ENCODE data around the gene TARS1. TPM values are rescaled to one million over a fixed set of nuclear protein-coding genes. Genes with fewer than 3 reads are reported as not detected.

The TARS1 gene
- polyA plus RNA-seq, result 66.5 TPM

DNA sequence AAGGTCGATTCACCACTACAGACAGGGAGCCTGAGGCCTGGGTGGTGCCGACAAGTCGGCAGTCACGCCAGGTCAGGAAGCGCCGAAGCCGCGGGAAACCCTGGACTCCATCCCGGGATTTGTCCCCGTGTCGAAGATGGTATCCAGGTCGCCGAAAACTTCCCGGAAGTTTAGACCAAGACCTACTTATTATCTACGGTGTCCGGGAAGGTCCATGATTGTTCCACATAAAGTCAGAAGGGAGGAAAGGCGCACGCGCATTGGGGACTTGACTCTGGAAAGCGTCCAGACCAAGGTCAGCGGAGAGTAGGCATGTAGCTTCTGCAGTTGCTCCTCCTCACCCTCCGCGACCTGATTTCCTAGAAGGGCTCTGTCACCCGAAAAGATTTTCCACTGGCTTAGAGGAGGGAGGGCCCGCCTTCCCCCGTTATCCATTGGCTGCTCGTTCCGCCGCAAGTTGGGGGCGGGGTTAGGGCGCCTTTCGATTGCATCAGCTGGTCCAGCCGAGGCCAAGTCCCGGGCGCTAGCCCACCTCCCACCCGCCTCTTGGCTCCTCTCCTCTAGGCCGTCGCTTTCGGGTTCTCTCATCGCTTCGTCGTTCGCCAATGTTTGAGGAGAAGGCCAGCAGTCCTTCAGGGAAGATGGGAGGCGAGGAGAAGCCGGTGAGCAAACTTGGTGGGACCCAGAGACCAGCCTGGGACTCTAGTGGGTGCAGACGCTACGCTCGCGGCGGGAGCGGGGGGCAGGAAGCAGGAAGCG lies at the start of gene TARS1:
Gene TARS1, plus strand, starts transcription at position 484 of the 759 bp plus-strand sequence. Its CDS starts 122 bp downstream, at position 606.
- peaks cover 10 to 21% (median 10%) of the 10 kb centered on the region in 3 donors for H3K4me1 Mint-ChIP-seq

DNA sequence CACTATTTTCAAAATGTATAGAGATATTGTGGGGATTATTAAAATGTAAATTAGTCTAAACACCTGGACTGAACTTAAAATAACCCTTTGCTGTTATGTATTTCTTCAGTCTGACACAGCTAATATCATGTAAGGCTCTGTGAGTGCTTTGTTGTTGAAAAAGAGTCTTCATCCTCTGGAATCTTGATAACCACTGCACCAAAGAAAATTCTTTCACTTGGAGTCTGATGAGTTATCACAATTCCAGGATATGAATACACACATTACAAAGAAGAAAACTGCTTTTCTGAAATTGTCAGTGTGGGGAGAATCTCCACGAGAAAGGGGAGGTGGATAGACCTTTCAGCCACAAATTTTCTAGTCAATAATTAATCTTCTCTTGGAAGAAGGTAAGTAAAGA lies 42.3 kb upstream of the TARS1 start:
- Mint-ChIP-seq H3K9me3 (peaks cover 0 to 2% (median 0%) of the 10 kb centered on the region in 3 donors), H3K4me3 (no peak overlapping the region), H3K27ac (no peak overlapping the region), H3K4me1 (peaks cover 0 to 2% (median 2%) of the 10 kb centered on the region in 3 donors), H3K27me3 (peaks cover 6% of the 10 kb centered on the region), H3K36me3 (no peaks in the 10 kb centered on the region)

More for the DNA sequence above, at the start of gene TARS1:
- Mint-ChIP-seq H3K36me3 (no peaks in the 10 kb centered on the region), H3K9me3 (no peaks in the 10 kb centered on the region), H3K4me3 (no peak within 1 kb of the TSS), H3K27me3 (no peaks in the 10 kb centered on the region), H3K27ac (no peak within 1 kb of the TSS)

DNA sequence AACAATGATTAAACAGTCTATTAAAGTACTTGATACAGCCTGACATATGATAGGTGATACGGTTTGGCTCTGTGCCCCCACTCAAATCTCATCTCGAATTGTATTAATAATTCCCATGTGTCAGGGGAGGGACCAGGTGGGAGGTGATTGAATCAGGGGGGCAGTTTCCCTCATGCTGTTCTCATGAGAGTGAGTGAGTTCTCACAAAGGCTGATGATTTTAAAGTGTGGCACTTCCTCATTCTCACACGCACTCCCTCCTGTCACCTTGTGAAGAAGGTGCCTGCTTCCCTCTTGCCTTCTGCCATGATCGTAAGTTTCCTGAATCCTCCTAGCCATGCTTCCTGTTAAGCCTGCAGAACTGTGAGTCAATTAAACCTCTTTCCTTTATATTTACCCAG lies 40.1 kb upstream of the TARS1 start:
- H3K4me3 Mint-ChIP-seq, result peak overlapping the region in 1 of 4 donors; percentile 15

DNA sequence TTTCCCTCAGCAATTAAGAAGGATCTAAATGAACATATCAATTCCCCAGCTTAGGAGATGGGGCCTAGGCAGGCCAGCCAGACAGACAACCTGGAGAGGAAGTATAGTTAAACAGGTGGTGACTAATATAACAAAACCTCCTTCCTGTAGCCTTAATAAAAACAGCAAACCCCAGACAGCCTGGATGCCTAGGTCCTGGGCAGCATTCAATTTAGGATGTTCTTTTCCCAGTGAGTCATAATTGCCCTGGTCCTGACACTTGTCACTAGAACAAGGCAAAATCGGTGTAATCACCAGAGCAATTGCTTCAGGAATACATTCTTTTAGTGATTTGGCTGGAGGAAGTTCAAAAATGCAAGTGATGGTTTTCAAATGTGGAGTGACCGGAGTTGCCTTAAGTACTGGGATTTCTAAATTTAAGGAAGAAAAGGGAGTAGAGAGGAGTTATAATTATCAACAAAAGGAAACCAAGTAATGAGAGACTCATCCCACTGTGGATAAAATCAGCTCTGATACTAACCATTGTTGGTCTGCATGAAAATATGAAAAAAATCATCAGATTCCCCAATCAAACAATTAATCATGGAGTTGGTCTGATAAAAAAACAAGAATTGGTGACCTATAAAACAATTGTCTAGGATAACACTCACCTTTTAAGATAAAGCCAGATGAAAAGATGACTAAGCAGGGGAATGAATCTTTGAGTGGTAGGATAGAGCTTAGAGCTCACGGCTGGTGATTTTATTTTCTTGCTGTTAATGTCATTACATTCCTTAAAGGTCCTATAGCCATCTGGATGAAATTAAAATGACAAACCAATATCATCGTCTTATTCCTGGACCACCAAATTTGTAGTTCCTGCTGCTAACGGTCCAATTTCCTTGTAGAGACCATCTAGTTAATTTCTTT lies 39.0 kb upstream of the TARS1 start:
- Mint-ChIP-seq H3K4me1 (peaks cover 0 to 2% (median 2%) of the 10 kb centered on the region in 3 donors), H3K9me3 (peaks cover 0 to 3% (median 2%) of the 10 kb centered on the region in 3 donors), H3K4me3 (peak overlapping the region in 1 of 4 donors; percentile 10), H3K36me3 (no peaks in the 10 kb centered on the region), H3K27me3 (peaks cover 3% of the 10 kb centered on the region), H3K27ac (peak overlapping the region in 1 of 3 donors; percentile 6)

More for the DNA sequence above, 40.1 kb upstream of the TARS1 start:
- Mint-ChIP-seq H3K9me3 (peaks cover 0 to 3% (median 2%) of the 10 kb centered on the region in 3 donors), H3K27ac (no peak overlapping the region), H3K27me3 (peaks cover 3% of the 10 kb centered on the region), H3K4me1 (peaks cover 0 to 2% (median 2%) of the 10 kb centered on the region in 3 donors), H3K36me3 (no peaks in the 10 kb centered on the region)

DNA sequence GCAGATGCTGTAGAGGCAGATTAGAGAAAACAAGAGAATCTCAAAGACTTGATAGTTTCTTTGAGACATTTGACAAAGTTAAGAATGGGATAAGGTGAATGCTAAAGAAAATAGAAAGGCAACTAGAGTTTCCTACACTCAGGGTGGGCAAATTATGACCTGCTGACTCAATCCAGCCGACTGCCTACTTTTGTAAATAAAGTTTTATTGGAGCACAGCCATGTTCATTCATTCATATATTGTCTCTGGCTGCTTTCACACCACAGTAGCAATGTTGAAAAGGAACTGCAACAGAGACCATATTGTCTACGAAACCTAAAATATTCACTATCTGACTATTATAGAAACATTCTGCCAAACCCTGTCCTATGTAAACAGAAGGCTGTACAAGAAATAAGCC lies 37.6 kb upstream of the TARS1 start:
- Mint-ChIP-seq H3K4me1 (peaks cover 0 to 2% (median 2%) of the 10 kb centered on the region in 3 donors), H3K9me3 (peaks cover 0 to 3% (median 2%) of the 10 kb centered on the region in 3 donors)

DNA sequence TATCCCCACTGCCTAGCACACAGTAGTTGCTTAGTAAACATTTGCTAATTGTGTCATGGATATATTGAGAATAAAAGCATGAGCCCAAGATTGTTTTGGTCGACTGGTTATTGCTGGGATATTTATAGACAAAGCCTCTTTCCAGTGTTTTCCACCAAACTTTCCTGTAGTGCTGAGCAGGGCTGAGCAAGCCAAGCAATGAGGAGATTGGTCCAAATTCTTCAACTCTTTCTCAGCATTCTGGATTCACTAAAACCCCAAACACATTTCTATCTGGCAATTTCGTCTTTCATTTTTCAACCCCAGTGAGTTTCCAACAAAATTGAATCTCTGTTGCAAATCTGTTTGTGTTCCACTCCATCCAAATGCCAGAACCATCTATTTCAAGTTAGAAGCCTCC lies 31.9 kb upstream of the TARS1 start:
- no peak overlapping the region for H3K27ac Mint-ChIP-seq
- H3K27me3 Mint-ChIP-seq, result peaks cover 3% of the 10 kb centered on the region
- no peak overlapping the region for H3K4me3 Mint-ChIP-seq
- peaks cover 2% of the 10 kb centered on the region for H3K36me3 Mint-ChIP-seq
- peaks cover 0 to 4% (median 3%) of the 10 kb centered on the region in 3 donors for H3K9me3 Mint-ChIP-seq
- no peaks in the 10 kb centered on the region for H3K4me1 Mint-ChIP-seq

More for the DNA sequence above, 37.6 kb upstream of the TARS1 start:
- Mint-ChIP-seq H3K36me3 (no peaks in the 10 kb centered on the region), H3K27ac (no peak overlapping the region), H3K4me3 (no peak overlapping the region), H3K27me3 (peaks cover 4% of the 10 kb centered on the region)

DNA sequence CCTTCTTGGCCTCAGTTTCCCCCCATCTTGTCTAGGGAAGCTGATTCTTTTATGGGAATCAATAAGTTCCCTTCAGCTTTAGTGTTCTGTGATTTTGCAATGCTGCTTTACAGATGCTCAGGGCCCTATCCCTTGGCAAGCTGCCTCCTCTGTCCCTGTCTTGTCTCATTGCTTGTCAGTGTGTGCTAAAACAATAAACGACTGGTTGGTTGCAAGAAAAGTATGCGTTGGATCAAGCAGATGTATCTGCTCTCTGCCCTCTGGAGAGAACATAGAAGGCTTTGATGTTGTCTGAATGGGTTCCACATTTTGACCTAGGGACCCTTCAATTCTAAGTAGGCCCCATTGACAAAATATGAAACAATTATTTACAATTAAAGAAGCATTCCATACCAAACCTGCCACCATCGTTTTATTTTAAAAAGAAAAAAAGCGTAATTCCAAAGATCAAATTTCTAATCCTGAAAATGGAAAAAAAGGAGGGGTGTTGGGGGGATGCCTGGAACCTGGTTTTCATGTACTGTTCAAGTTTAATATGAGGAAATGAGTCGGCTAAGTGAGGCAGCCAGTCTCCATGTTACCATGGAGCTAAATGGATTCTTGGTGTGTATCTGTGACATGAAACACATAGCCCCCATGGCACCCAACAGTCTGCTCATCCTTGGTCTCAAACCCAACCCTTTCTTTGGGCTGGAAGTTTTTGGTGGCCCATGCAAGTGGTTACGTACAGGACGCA lies 31.2 kb upstream of the TARS1 start:
- peaks cover 0 to 3% (median 2%) of the 10 kb centered on the region in 3 donors for H3K9me3 Mint-ChIP-seq
- H3K4me3 Mint-ChIP-seq, result no peak overlapping the region
- H3K27me3 Mint-ChIP-seq, result peaks cover 3% of the 10 kb centered on the region

DNA sequence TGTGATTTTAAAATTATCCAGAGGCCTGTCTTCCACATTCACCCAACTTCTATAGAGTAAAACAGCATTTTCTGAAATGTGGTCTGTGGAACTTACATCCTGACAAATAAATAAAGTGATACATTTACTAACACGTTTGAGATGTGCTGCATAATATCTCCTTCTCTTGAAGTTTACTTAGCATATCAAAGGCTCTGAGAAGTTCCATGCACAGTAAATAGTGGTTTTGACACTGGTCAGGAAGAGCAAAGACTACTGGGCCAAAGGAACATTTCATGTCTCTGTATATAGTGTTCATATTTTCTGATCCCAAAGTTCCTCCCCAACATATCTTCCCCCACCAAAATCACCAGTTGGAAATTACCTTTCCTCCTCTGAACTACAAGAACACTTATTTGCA lies 30.5 kb upstream of the TARS1 start:
- H3K4me1 Mint-ChIP-seq, result no peaks in the 10 kb centered on the region

More for the DNA sequence above, 31.2 kb upstream of the TARS1 start:
- Mint-ChIP-seq H3K27ac (no peak overlapping the region), H3K4me1 (no peaks in the 10 kb centered on the region), H3K36me3 (peaks cover 2% of the 10 kb centered on the region)

DNA sequence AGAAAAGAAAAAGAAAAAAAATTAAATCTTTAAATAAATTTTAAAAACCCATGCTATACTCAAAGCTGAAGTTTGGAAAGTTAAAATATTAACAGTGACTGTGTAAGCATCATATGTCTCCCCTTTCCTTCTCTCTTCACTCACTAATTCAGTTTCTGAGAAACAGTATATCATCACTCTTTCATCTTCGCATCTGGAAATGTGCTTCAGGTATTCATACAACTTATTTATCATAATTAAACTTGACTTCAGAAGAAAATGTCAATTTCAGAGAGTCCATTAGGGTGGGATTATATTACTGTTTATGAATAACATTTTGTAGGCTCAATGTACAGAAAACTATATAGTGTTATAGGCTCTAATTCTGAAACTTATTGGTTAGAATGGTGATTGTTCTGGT lies 29.3 kb upstream of the TARS1 start:
- peaks cover 3% of the 10 kb centered on the region for H3K27me3 Mint-ChIP-seq
- H3K9me3 Mint-ChIP-seq, result peaks cover 0 to 2% (median 0%) of the 10 kb centered on the region in 3 donors
- no peaks in the 10 kb centered on the region for H3K4me1 Mint-ChIP-seq
- no peak overlapping the region for H3K4me3 Mint-ChIP-seq
- no peak overlapping the region for H3K27ac Mint-ChIP-seq
- peaks cover 2% of the 10 kb centered on the region for H3K36me3 Mint-ChIP-seq

More for the DNA sequence above, 30.5 kb upstream of the TARS1 start:
- Mint-ChIP-seq H3K27ac (no peak overlapping the region), H3K36me3 (peaks cover 2% of the 10 kb centered on the region), H3K9me3 (peaks cover 0 to 2% (median 0%) of the 10 kb centered on the region in 3 donors), H3K27me3 (peaks cover 3% of the 10 kb centered on the region), H3K4me3 (no peak overlapping the region)

DNA sequence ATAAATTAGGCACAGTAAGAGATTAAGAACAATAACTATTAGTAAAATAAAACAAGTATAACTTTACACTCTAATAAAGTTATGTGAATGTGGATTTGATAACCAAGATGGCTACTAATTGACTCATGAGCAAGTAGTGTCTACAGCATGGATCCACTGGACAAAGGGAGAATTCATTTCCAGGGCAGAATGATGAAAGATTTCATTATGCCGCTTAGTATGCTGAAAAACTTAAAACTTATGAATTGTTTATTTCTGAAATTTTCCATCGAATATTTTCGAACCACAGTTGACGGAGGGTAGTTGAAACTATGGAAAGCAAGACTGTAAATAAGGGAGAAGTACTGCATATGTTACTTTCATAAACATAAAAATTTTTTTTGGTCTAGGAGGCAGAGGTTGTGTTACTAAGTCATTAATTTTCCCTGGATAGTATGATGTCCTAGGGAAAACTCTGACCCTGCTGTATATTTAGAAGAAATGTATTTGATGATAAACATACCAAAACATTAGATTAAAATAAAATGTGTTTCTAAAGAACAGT lies 24.9 kb upstream of the TARS1 start:
- Mint-ChIP-seq H3K4me3 (no peak overlapping the region), H3K36me3 (peaks cover 2% of the 10 kb centered on the region), H3K4me1 (no peaks in the 10 kb centered on the region), H3K27me3 (peaks cover 2% of the 10 kb centered on the region), H3K27ac (no peak overlapping the region), H3K9me3 (peaks cover 0 to 2% (median 0%) of the 10 kb centered on the region in 3 donors)

DNA sequence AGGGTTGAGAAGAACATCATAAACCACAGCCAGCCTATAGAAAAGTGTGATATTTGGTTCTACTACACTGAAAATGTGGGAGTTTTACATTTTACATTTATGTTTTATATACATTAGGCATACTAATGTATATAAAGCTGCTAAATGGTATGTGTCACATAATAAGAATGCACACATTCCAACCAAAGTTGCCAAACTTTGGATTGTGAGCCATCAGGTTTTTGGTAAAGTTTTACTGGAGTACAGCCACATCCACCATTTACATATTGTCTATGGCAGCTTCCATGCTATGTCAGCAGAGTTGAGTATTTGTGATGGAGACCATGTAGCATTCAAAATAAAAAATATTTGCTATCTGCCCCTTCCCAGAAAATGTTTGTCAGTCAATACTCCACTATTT lies 23.1 kb upstream of the TARS1 start:
- H3K27ac Mint-ChIP-seq, result no peak overlapping the region
- no peaks in the 10 kb centered on the region for H3K27me3 Mint-ChIP-seq
- no peaks in the 10 kb centered on the region for H3K4me1 Mint-ChIP-seq
- no peaks in the 10 kb centered on the region for H3K36me3 Mint-ChIP-seq
- no peaks in the 10 kb centered on the region for H3K9me3 Mint-ChIP-seq
- H3K4me3 Mint-ChIP-seq, result no peak overlapping the region

DNA sequence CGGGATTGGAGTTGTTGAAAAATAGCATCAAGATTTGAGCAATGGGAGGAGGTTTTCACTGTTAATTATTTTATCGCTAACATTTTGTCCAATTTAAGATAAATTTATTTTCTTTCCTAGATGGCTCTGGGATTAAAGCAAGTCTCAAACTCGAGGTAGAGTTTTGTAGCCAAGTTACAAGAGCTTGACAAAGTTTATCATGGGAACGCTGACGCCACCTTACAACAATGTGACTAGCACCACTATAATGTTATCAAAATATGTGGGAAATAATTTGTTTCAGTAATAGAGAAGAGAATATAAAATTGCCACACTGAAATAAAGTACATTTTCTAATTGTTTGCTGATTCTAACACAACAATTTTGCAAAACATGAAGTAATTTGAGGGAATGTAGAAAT lies 19.8 kb upstream of the TARS1 start:
- Mint-ChIP-seq H3K36me3 (no peaks in the 10 kb centered on the region), H3K9me3 (no peaks in the 10 kb centered on the region), H3K27ac (no peak overlapping the region)

DNA sequence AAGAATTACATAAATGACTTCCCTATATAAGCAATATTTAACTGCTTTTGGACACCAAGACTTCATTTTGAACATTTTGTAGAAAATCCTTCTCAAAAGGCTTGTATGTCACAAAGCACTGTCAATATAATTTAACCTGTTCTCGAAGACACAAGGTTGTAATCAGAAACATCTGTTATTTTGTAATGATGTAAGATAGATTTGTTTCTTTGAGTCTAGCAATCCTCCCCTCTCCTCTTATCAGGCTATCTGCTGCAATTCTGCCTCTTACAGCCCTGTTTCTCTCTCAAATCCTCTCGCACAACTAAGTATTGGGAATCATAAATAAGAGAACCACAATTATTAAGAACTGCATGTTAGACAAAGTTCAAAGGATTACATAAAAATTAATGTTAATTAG lies 18.6 kb upstream of the TARS1 start:
- Mint-ChIP-seq H3K27ac (no peak overlapping the region), H3K9me3 (no peaks in the 10 kb centered on the region), H3K4me1 (no peaks in the 10 kb centered on the region), H3K36me3 (no peaks in the 10 kb centered on the region), H3K4me3 (no peak overlapping the region), H3K27me3 (no peaks in the 10 kb centered on the region)

More for the DNA sequence above, 19.8 kb upstream of the TARS1 start:
- H3K4me1 Mint-ChIP-seq, result no peaks in the 10 kb centered on the region
- no peaks in the 10 kb centered on the region for H3K27me3 Mint-ChIP-seq
- H3K4me3 Mint-ChIP-seq, result no peak overlapping the region

DNA sequence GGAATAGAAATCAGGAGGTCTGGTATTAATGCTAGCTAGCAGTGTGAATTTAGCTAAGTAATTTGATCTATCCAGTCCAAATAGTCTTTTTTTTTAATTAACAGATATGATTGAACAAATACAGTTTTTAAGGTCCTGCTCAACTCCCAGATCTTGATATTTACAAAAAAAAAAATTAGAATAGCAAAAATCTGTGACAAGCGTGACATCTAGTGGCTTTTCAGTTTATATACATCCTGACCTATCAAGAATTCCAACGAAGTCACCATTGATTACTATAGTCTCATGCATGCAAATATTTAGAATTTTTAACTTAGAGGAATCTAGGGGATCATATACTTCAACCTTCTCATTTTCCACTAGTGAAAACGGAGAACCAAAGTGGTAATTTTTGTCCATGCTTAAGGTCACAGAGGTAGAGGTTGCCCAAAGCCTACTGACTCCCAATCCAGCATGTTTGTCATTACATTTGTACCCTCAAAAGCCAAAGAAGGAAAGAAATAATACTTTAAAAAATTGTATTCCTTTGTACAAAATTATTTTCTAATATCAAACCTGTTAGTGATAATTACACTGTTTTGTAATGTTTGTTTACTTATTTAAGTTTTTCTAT lies 17.6 kb upstream of the TARS1 start:
- Mint-ChIP-seq H3K36me3 (no peaks in the 10 kb centered on the region), H3K4me1 (no peaks in the 10 kb centered on the region), H3K27me3 (peaks cover 5% of the 10 kb centered on the region), H3K27ac (no peak overlapping the region), H3K4me3 (no peak overlapping the region), H3K9me3 (no peaks in the 10 kb centered on the region)

All from IgD-negative memory B cell (primary cell).